GM23338 (cell line): Measurements from ENCODE around the gene GPN2. TPM values are rescaled to one million over a fixed set of nuclear protein-coding genes. Genes with fewer than 3 reads are reported as not detected.

ENCODE experiments used
- ATAC-seq: fragments of 200-7000 bp; cut with Tn5 transposase; 3 replicates; pipeline ENCODE4 v1.9.1; 2020
- DNase-seq: peaks from one replicate; pipeline ENCODE4 v3.0.0-alpha.2; 2015; ENCODE audit warnings: low spot score
- H2AFZ ChIP-seq: fragments of 200-600 bp; sonication (generic); 2 replicates; pipeline ENCODE4 v1.8.0; 2016; ENCODE audit warnings: antibody characterized with exemption, mild to moderate bottlenecking, moderate library complexity
- H3F3A ChIP-seq: fragments of 200-600 bp; sonication (generic); replicated peaks from 2 replicates; pipeline ENCODE4 v1.8.0; 2017; ENCODE audit warnings: antibody characterized with exemption, mixed run types, low read depth
- H3K27ac ChIP-seq: fragments of 200-600 bp; sonication (generic); 2 replicates; pipeline ENCODE4 v1.6.1; 2016; ENCODE audit warnings: low read depth
- H3K27me3 ChIP-seq: fragments of 200-600 bp; sonication (generic); 2 replicates; pipeline ENCODE4 v1.8.0; 2016; ENCODE audit warnings: mild to moderate bottlenecking, mixed run types, moderate library complexity; ENCODE audit not compliant: insufficient read depth
- H3K36me3 ChIP-seq: fragments of 200-600 bp; sonication (generic); 2 replicates; pipeline ENCODE4 v1.8.0; 2016; ENCODE audit warnings: mild to moderate bottlenecking; ENCODE audit not compliant: insufficient read depth
- H3K4me1 ChIP-seq: fragments of 200-600 bp; sonication (generic); 2 replicates; pipeline ENCODE4 v1.8.0; 2016; ENCODE audit warnings: mild to moderate bottlenecking, moderate library complexity; ENCODE audit not compliant: insufficient read depth
- H3K4me2 ChIP-seq: fragments of 200-600 bp; sonication (generic); 2 replicates; pipeline ENCODE4 v1.7.1; 2017; ENCODE audit warnings: mixed run types
- H3K4me3 ChIP-seq: fragments of 200-600 bp; sonication (generic); 2 replicates; pipeline ENCODE4 v1.6.1; 2016; ENCODE audit warnings: mixed run types
- H3K79me2 ChIP-seq: fragments of 200-600 bp; sonication (generic); replicated peaks from 2 replicates; pipeline ENCODE4 v1.8.0; 2017; ENCODE audit warnings: mild to moderate bottlenecking; ENCODE audit not compliant: insufficient read depth
- H3K9me2 ChIP-seq: fragments of 200-600 bp; sonication (generic); 2 replicates; pipeline ENCODE4 v1.8.0; 2017; ENCODE audit not compliant: insufficient read depth
- H4K20me1 ChIP-seq: fragments of 200-600 bp; sonication (generic); replicated peaks from 2 replicates; pipeline ENCODE4 v1.8.0; 2017; ENCODE audit warnings: mild to moderate bottlenecking; ENCODE audit not compliant: insufficient read depth
- H3K27ac Mint-ChIP-seq: 2 replicates; pipeline ENCODE4 v1.8.0; 2020; ENCODE audit warnings: inconsistent platforms, mild to moderate bottlenecking, moderate library complexity, mixed read lengths
- H3K27me3 Mint-ChIP-seq: 3 replicates; pipeline ENCODE4 v1.8.0; 2022; ENCODE audit warnings: low read depth, mild to moderate bottlenecking, moderate library complexity, mixed read lengths, inconsistent platforms; ENCODE audit not compliant: insufficient read depth, poor library complexity
- H3K36me3 Mint-ChIP-seq: 3 replicates; pipeline ENCODE4 v1.8.0; 2021; ENCODE audit warnings: low read depth, mild to moderate bottlenecking, inconsistent platforms, moderate library complexity, mixed read lengths
- H3K4me1 Mint-ChIP-seq: 3 replicates; pipeline ENCODE4 v1.8.0; 2020; ENCODE audit warnings: mild to moderate bottlenecking, inconsistent platforms, mixed read lengths
- H3K4me3 Mint-ChIP-seq: 3 replicates; pipeline ENCODE4 v1.8.0; 2021; ENCODE audit warnings: moderate library complexity, mild to moderate bottlenecking, inconsistent platforms, mixed read lengths
- H3K9me3 Mint-ChIP-seq: 3 replicates; pipeline ENCODE4 v1.8.0; 2020; ENCODE audit warnings: moderate library complexity, mild to moderate bottlenecking, inconsistent platforms, mixed read lengths
- CREB1 ChIP-seq: fragments of 250-450 bp; sonication (Bioruptor Pico); IDR thresholded peaks from 2 replicates; pipeline ENCODE4 v1.5.0; 2020; ENCODE audit warnings: low read depth, mild to moderate bottlenecking, moderate library complexity
- CTCF ChIP-seq, 2 experiments: fragments of 200-600 bp in 1 of 2; sonication (generic) in 1 of 2; conservative IDR thresholded peaks; 2 replicates each; pipeline versions ENCODE4 v1.5.1 to v1.6.1; 2016 to 2017; ENCODE audit warnings: antibody characterized with exemption in 2 of 2, low read depth in 2 of 2, mild to moderate bottlenecking in 2 of 2, moderate library complexity in 1 of 2
- ETS1 ChIP-seq: IDR thresholded peaks from 2 replicates; pipeline ENCODE4 v1.6.1; 2016; ENCODE audit warnings: antibody characterized with exemption
- EZH2 ChIP-seq: fragments of 200-600 bp; sonication (generic); IDR thresholded peaks from one replicate; pipeline ENCODE4 v1.8.0; 2017; ENCODE audit warnings: antibody characterized with exemption, mild to moderate bottlenecking, low read depth; ENCODE audit not compliant: unreplicated experiment
- EZH2phosphoT487 ChIP-seq: fragments of 200-600 bp; sonication (generic); IDR thresholded peaks from one replicate; pipeline ENCODE4 v1.8.1; 2018; ENCODE audit warnings: antibody characterized with exemption; ENCODE audit not compliant: unreplicated experiment
- JUNB ChIP-seq: IDR thresholded peaks from one replicate; pipeline ENCODE4 v1.6.1; 2016; ENCODE audit warnings: antibody characterized with exemption; ENCODE audit not compliant: unreplicated experiment
- NANOG ChIP-seq: IDR thresholded peaks from 2 replicates; pipeline ENCODE4 v1.6.1; 2016; ENCODE audit warnings: antibody characterized with exemption, borderline replicate concordance
- POLR2AphosphoS5 ChIP-seq: IDR thresholded peaks from 2 replicates; pipeline ENCODE4 v1.6.1; 2016; ENCODE audit warnings: antibody characterized with exemption, low read depth
- REST ChIP-seq: IDR thresholded peaks from one replicate; pipeline ENCODE4 v1.6.1; 2018; ENCODE audit warnings: antibody characterized with exemption; ENCODE audit not compliant: unreplicated experiment
- STAT1 ChIP-seq: IDR thresholded peaks from one replicate; pipeline ENCODE4 v1.6.1; 2016; ENCODE audit warnings: antibody characterized with exemption; ENCODE audit not compliant: unreplicated experiment
- ZNF114 ChIP-seq: fragments of 250-450 bp; sonication (Bioruptor Pico); IDR thresholded peaks from 2 replicates; pipeline ENCODE4 v1.5.0; 2020; ENCODE audit warnings: mild to moderate bottlenecking, moderate library complexity
- ZNF331 ChIP-seq: fragments of 250-450 bp; sonication (Bioruptor Pico); IDR thresholded peaks from 2 replicates; pipeline ENCODE4 v1.5.0; 2020; ENCODE audit warnings: low read depth, mild to moderate bottlenecking, moderate library complexity
- ZNF462 ChIP-seq: fragments of 250-450 bp; sonication (Bioruptor Pico); IDR thresholded peaks from 2 replicates; pipeline ENCODE4 v1.5.0; 2020; ENCODE audit warnings: mild to moderate bottlenecking, moderate library complexity
- polyA plus RNA-seq: library from polyadenylated mRNA; unstranded; fragments of >200 nt; fragmentation: Nextera tagmentation; extraction: Ambion mirVana; gene quantifications from 2 replicates; pipeline ENCODE4 v1.2.1, GENCODE V29; 2016
- total RNA-seq: library from RNA; depleted of rRNA; stranded (reverse); fragments of >200 nt; shearing (Covaris generic); gene quantifications from 2 replicates; pipeline ENCODE4 v1.2.3, GENCODE V29; 2014

Gene GPN2
- total and polyA plus RNA-seq, 2 experiments from 2014 or later, result 10.1 to 19.4 TPM

GRCh38 chr1:26890467-26890796 lies 349 bp upstream of the GPN2 start:
- Histone ChIP-seq H4K20me1 (peaks cover 6% of the 10 kb centered on the region; the same call in 1 of the 2 replicates), H3K36me3 (peaks cover 28% of the 10 kb centered on the region), H3K27ac (peak overlapping the region; percentile 84), H3K4me1 (no peaks in the 10 kb centered on the region), H3K4me2 (peak overlapping the region; percentile 94), H3K9me2 (no peaks in the 10 kb centered on the region), H2AFZ (peak overlapping the region; percentile 95; the same call in 1 of the 2 replicates), H3K79me2 (peaks cover 10% of the 10 kb centered on the region), H3K4me3 (peak overlapping the region; percentile 91), H3K27me3 (no peaks in the 10 kb centered on the region), H3F3A (peaks cover 26% of the 10 kb centered on the region)
- peak; percentile 61 for ATAC-seq
- peak overlapping the region; percentile 92 for H3K4me3 Mint-ChIP-seq
- TF ChIP-seq NANOG (no peak), ETS1 (no peak), REST (no peak), CREB1 (CRISPR knock-in tag) (no peak; the same call in 1 of the 2 replicates), EZH2 (no peak), ZNF114 (CRISPR knock-in tag) (no peak), CTCF (conservative IDR thresholded peaks at IDR 0.05; ENCODE audit: low read depth in 2 of 2) (no peak), STAT1 (no peak), EZH2phosphoT487 (no peak), POLR2AphosphoS5 (no peak), ZNF331 (CRISPR knock-in tag) (no peak), JUNB (no peak), ZNF462 (CRISPR knock-in tag) (no peak)
- H3K27ac Mint-ChIP-seq, result peak overlapping the region; percentile 92
- DNase-seq, result no peak
- no peaks in the 10 kb centered on the region for H3K9me3 Mint-ChIP-seq
- peaks cover 56% of the 10 kb centered on the region for H3K36me3 Mint-ChIP-seq
- peaks cover 12% of the 10 kb centered on the region for H3K27me3 Mint-ChIP-seq
- peaks cover 5% of the 10 kb centered on the region; the same call in 2 of the 3 replicates for H3K4me1 Mint-ChIP-seq
